ENCODE measurements around the gene NAP1L4. TPM values are rescaled to one million over a fixed set of nuclear protein-coding genes. Genes with fewer than 3 reads are reported as not detected.

NAP1L4 gene
- total RNA-seq, 1 donor from 2014 or later: 148 TPM

DNA sequence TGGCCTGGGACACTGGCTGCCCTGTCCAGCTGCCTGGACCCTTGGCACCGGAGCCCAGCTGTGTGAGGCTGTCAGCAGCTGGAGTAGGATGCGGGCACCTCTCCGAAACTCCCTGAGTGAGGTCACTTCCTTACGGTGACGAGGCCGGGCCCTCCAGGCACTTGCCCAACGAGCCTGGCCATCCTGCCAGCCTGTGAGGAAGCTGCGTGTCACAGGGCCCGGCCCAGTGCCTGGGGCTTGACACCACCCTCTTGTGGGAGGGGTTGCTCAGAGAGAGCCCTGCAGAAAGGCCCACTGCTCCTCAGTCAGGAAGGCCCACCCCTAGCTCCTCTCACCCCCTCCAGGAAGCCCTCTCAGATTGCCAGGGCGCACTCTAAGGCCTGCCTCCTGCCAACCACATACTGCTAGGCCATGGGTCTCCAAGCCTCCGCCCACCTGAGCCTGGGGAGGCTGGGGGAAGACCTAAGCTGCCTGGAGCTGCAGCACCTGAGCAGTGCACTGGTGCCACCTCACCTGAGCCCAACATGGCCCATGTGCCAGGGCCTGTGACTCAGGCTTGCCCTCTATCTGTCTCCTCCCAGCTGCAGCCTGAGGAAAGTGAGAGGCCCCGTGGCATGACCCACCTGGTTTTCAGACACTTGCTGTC lies 58.6 kb downstream of the NAP1L4 start:
- no peaks in the 10 kb centered on the region for H3K27me3 Mint-ChIP-seq (ENCODE audit: unreplicated experiment)
- no peak for DNase-seq (ENCODE audit: extremely low spot score, unreplicated experiment)
- peak overlapping the region; percentile 84 for H3K27ac Mint-ChIP-seq (ENCODE audit: unreplicated experiment)
- TF ChIP-seq, protein P1, sequence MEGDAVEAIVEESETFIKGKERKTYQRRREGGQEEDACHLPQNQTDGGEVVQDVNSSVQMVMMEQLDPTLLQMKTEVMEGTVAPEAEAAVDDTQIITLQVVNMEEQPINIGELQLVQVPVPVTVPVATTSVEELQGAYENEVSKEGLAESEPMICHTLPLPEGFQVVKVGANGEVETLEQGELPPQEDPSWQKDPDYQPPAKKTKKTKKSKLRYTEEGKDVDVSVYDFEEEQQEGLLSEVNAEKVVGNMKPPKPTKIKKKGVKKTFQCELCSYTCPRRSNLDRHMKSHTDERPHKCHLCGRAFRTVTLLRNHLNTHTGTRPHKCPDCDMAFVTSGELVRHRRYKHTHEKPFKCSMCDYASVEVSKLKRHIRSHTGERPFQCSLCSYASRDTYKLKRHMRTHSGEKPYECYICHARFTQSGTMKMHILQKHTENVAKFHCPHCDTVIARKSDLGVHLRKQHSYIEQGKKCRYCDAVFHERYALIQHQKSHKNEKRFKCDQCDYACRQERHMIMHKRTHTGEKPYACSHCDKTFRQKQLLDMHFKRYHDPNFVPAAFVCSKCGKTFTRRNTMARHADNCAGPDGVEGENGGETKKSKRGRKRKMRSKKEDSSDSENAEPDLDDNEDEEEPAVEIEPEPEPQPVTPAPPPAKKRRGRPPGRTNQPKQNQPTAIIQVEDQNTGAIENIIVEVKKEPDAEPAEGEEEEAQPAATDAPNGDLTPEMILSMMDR (IDR thresholded peaks at IDR 0.05): no peak
- no peak overlapping the region for H3K4me3 Mint-ChIP-seq (ENCODE audit: unreplicated experiment)
- peaks cover 4% of the 10 kb centered on the region for H3K9me3 Mint-ChIP-seq (ENCODE audit: unreplicated experiment)
- peaks cover 34% of the 10 kb centered on the region for H3K4me1 Mint-ChIP-seq (ENCODE audit: unreplicated experiment)
- peaks cover 3% of the 10 kb centered on the region for H3K36me3 Mint-ChIP-seq (ENCODE audit: unreplicated experiment)

DNA sequence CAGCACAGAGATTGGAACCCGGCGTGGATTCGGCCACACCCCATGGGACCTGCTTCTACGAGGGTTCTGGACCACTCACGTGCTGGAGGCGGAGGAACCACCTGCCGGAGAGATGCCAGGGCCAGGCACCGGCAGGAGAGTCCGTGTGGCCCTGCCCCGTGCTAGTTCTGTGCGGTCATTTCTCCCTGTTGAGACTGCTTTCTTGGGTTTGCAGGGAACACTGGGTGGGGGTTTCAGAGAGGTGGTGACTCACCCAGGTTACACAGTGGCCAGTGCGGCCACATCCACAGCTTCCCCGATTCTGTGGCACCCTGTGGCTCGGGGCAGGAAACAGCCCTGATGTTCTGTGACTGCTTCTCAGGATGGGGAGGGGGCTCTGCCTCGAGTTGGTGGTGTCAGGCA lies 59.3 kb downstream of the NAP1L4 start:
- no peak for DNase-seq (ENCODE audit: extremely low spot score, unreplicated experiment)
- no peak overlapping the region for H3K4me3 Mint-ChIP-seq (ENCODE audit: unreplicated experiment)
- H3K27me3 Mint-ChIP-seq (ENCODE audit: unreplicated experiment): no peaks in the 10 kb centered on the region
- peaks cover 3% of the 10 kb centered on the region for H3K36me3 Mint-ChIP-seq (ENCODE audit: unreplicated experiment)
- H3K27ac Mint-ChIP-seq (ENCODE audit: unreplicated experiment): peak overlapping the region; percentile 84
- peaks cover 39% of the 10 kb centered on the region for H3K4me1 Mint-ChIP-seq (ENCODE audit: unreplicated experiment)
- TF ChIP-seq, protein P1 (IDR thresholded peaks at IDR 0.05): no peak
- H3K9me3 Mint-ChIP-seq (ENCODE audit: unreplicated experiment): peaks cover 4% of the 10 kb centered on the region

DNA sequence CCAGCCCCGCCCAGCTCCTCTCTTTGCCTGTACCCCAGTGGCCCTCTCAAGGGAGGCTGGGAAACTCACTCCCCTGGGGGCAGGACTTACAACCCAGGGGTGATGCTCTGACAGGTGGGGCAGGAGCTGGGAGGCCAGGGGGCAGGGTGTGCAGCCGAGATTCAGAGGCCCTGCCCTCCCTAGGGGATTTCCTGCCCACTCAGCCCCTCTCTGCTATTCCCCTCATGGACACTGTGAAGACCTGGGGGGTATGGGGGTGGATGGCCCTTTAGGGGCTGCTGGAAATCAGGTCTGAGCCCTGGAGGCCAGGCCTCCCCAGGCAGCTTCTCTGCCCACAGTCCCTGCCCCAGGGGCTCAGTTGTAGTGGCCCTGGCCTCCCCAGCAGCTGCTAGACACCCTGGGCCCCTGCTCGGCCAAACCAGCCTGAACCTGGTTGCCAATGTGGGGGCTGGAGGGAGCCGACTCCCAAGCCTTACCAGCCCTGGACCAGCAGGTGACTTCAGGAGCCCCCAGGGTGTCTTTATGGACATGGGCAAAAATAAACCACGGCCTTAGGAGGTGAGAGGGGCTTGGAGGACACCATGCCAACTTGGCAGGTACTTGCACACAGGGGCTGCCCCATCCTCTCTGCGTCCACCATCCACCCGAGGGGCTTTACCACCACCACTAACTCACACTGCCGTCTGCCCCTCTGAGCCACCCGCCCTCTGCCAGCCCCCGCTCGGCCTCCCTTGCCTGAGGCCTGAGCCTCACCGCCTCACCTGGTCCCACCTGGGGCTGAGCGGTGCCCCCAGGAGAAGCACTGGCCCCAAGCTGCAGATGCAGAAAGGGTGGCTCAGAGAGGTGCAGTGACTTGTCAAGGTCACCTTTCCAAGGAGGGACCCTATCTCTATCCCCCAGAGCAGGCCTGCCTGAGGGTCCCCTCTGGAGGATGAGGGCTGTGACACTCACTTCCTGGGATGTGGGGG lies 60.1 kb downstream of the NAP1L4 start:
- Mint-ChIP-seq H3K9me3 (ENCODE audit: unreplicated experiment) (no peaks in the 10 kb centered on the region), H3K27ac (ENCODE audit: unreplicated experiment) (peak overlapping the region; percentile 84), H3K27me3 (ENCODE audit: unreplicated experiment) (no peaks in the 10 kb centered on the region), H3K36me3 (ENCODE audit: unreplicated experiment) (no peaks in the 10 kb centered on the region), H3K4me1 (ENCODE audit: unreplicated experiment) (peaks cover 47% of the 10 kb centered on the region), H3K4me3 (ENCODE audit: unreplicated experiment) (no peak overlapping the region)
- TF ChIP-seq, protein P1 (IDR thresholded peaks at IDR 0.05): no peak
- no peak for DNase-seq (ENCODE audit: extremely low spot score, unreplicated experiment)

DNA sequence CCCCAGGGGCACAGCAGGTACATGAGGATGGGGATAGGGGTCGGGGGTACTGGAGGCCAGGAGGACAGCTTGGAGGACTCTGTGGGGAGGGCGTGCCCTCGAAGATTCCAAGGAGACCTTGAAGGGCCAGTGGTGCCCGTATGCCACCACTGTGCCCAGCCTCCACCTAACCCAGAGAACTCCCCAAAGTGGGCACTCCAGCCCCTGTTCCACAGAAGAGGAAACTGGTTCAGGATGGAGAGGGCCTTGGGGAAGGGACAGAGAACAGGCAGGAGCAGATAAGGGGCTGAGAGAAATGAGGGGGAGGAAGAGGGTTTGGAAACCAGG lies 60.7 kb downstream of the NAP1L4 start:
- TF ChIP-seq, protein P1 (IDR thresholded peaks at IDR 0.05): no peak
- no peaks in the 10 kb centered on the region for H3K27me3 Mint-ChIP-seq (ENCODE audit: unreplicated experiment)
- peak overlapping the region; percentile 65 for H3K27ac Mint-ChIP-seq (ENCODE audit: unreplicated experiment)
- no peak overlapping the region for H3K4me3 Mint-ChIP-seq (ENCODE audit: unreplicated experiment)
- H3K4me1 Mint-ChIP-seq (ENCODE audit: unreplicated experiment): peaks cover 54% of the 10 kb centered on the region
- no peak for DNase-seq (ENCODE audit: extremely low spot score, unreplicated experiment)
- no peaks in the 10 kb centered on the region for H3K9me3 Mint-ChIP-seq (ENCODE audit: unreplicated experiment)
- no peaks in the 10 kb centered on the region for H3K36me3 Mint-ChIP-seq (ENCODE audit: unreplicated experiment)
